CD4-positive, alpha-beta T cell (primary cell): ENCODE data around the gene TKFC. TPM values are rescaled to one million over a fixed set of nuclear protein-coding genes. Genes with fewer than 3 reads are reported as not detected.

Experiments used
- ATAC-seq: fragments of 200-7000 bp; cut with Tn5 transposase; one replicate; pipeline ENCODE4 v1.10.0; 2022; ENCODE audit warnings: mild to moderate bottlenecking; ENCODE audit not compliant: poor library complexity
- CTCF ChIA-PET: fragments of 350-600 bp; sonication (Branson Sonifier 250); formaldehyde crosslinking; loops from one replicate; lab custom pipeline; 2021; ENCODE audit warnings: antibody characterized with exemption, inconsistent platforms; lab: Charles Lee
- POLR2A ChIA-PET: fragments of 350-600 bp; sonication (Branson Sonifier 250); formaldehyde crosslinking; loops from one replicate; lab custom pipeline; 2021; ENCODE audit warnings: antibody characterized with exemption, inconsistent platforms; lab: Charles Lee
- DNase-seq, 14 experiments: peaks; one replicate each; pipeline ENCODE4 v3.0.0-alpha.2; 2013 to 2020; ENCODE audit warnings: mixed read lengths in 2 of 14
- H3K27ac ChIP-seq, 2 donors: one replicate each; pipeline versions ENCODE4 v1.5.1 to v1.7.0; 2013; ENCODE audit warnings: low read length in 2 of 2, low read depth in 1 of 2, mild to moderate bottlenecking in 1 of 2
- H3K27me3 ChIP-seq, 2 experiments: 1 replicate in 1 of 2; 2 replicates in 1 of 2; pipeline versions ENCODE4 v1.6.1 to v1.7.0; 2013; ENCODE audit warnings: low read length in 2 of 2, control low read depth in 1 of 2, mild to moderate bottlenecking in 1 of 2, moderate library complexity in 1 of 2; ENCODE audit not compliant: insufficient read depth in 2 of 2, control insufficient read depth in 1 of 2
- H3K36me3 ChIP-seq: one replicate; pipeline ENCODE4 v1.6.1; 2013; ENCODE audit warnings: low read length, control low read depth; ENCODE audit not compliant: insufficient read depth
- H3K4me1 ChIP-seq: one replicate; pipeline ENCODE4 v1.6.1; 2013; ENCODE audit warnings: low read length, control low read depth; ENCODE audit not compliant: insufficient read depth
- H3K4me3 ChIP-seq: one replicate; pipeline ENCODE4 v1.5.1; 2013; ENCODE audit warnings: mild to moderate bottlenecking, low read length, moderate library complexity
- H3K9me3 ChIP-seq, 2 experiments: 1 replicate in 1 of 2; 2 replicates in 1 of 2; pipeline versions ENCODE4 v1.6.1 to v1.7.0; 2013; ENCODE audit warnings: low read length in 2 of 2, mild to moderate bottlenecking in 2 of 2, control low read depth in 1 of 2, moderate library complexity in 1 of 2; ENCODE audit not compliant: control insufficient read depth in 1 of 2, insufficient read depth in 1 of 2
- H3K27ac Mint-ChIP-seq: one replicate; pipeline ENCODE4 v1.8.0; 2020; ENCODE audit warnings: mixed read lengths
- H3K27me3 Mint-ChIP-seq: one replicate; pipeline ENCODE4 v1.8.0; 2021; ENCODE audit warnings: mixed read lengths
- H3K36me3 Mint-ChIP-seq: one replicate; pipeline ENCODE4 v1.8.0; 2021; ENCODE audit warnings: low read depth, mixed read lengths
- H3K4me1 Mint-ChIP-seq: one replicate; pipeline ENCODE4 v1.8.0; 2021; ENCODE audit warnings: low read depth, mixed read lengths
- H3K4me3 Mint-ChIP-seq: one replicate; pipeline ENCODE4 v1.8.0; 2020; ENCODE audit warnings: mild to moderate bottlenecking, mixed read lengths
- H3K9me3 Mint-ChIP-seq: one replicate; pipeline ENCODE4 v1.8.0; 2020; ENCODE audit warnings: mixed read lengths
- CTCF ChIP-seq: fragments of 200-600 bp; IDR thresholded peaks from one replicate; pipeline ENCODE4 v1.8.0; 2022; ENCODE audit warnings: antibody characterized with exemption, mild to moderate bottlenecking
- intact Hi-C, 2 experiments: fragments of 100-400 bp; cut with DNase I in 1 of 2; cut with micrococcal nuclease in 1 of 2; formaldehyde crosslinking; loops; one replicate each; pipeline versions ENCODE4 v1.15.1 to v1.9.0; 2023 to 2025; cut with DNase I, micrococcal nuclease
- total RNA-seq, 174 experiments: library from RNA in 2 of 174; stranded (reverse) in 2 of 174; gene quantifications; one replicate each; pipeline ENCODE4 v1.2.3 and lab custom pipeline; 2021 to 2026

Gene TKFC
- total RNA-seq, 2 experiments from 2014 or later, result 21.8 to 26.3 TPM

DNA sequence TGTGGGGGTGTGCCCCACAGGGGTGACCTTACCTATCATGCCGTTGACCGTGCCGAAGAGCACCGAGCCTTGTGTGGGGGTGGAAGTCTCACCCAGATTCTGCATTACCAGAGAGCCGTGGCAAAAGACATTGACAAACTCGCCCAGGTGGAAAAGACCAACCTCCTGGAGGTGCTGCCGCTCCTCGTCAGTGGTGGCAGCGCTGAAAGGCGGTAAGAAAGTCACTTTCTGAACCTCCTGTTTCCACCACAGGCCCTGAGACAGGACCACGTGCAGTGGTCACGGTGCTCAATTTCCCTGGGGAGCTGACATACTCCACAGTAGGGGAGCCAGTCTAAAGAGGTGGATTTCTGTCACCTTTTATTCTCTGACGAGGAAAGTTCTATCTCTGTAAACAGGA lies 30.5 kb upstream of the TKFC start:
- H3K4me1 Mint-ChIP-seq, result peaks cover 26% of the 10 kb centered on the region
- ATAC-seq (no peak), DNase-seq (no peak)
- H3K9me3 ChIP-seq, result no peaks in the 10 kb centered on the region
- H3K27me3 ChIP-seq, result no peaks in the 10 kb centered on the region
- peaks cover 66% of the 10 kb centered on the region for H3K36me3 Mint-ChIP-seq
- no peaks in the 10 kb centered on the region for H3K27me3 Mint-ChIP-seq
- no peak overlapping the region for H3K27ac Mint-ChIP-seq
- peaks cover 72% of the 10 kb centered on the region for H3K36me3 ChIP-seq
- no peak overlapping the region for H3K27ac ChIP-seq
- no peak overlapping the region for H3K4me3 Mint-ChIP-seq
- intact Hi-C loops, result no loop called here
- ChIA-PET POLR2A (no interaction called here), CTCF (no interaction called here)
- TF ChIP-seq CTCF, result no peak
- no peak overlapping the region for H3K4me3 ChIP-seq
- H3K9me3 Mint-ChIP-seq, result no peaks in the 10 kb centered on the region
- no peaks in the 10 kb centered on the region for H3K4me1 ChIP-seq

- TF ChIP-seq CTCF, result no peak
- no peaks in the 10 kb centered on the region for H3K9me3 Mint-ChIP-seq
- H3K4me3 ChIP-seq, result no peak overlapping the region
- H3K27ac Mint-ChIP-seq, result no peak overlapping the region
- POLR2A ChIA-PET, result no interaction called here
- DNase-seq (no peak), ATAC-seq (no peak)
- H3K27ac ChIP-seq, result no peak overlapping the region
- H3K4me3 Mint-ChIP-seq, result no peak overlapping the region
- no peaks in the 10 kb centered on the region for H3K4me1 ChIP-seq
- CTCF ChIA-PET, result no interaction called here
- no peaks in the 10 kb centered on the region for H3K27me3 ChIP-seq
- peaks cover 82% of the 10 kb centered on the region for H3K36me3 ChIP-seq
- no peaks in the 10 kb centered on the region for H3K27me3 Mint-ChIP-seq
- peaks cover 57% of the 10 kb centered on the region for H3K36me3 Mint-ChIP-seq
- H3K4me1 Mint-ChIP-seq, result peaks cover 15% of the 10 kb centered on the region
- intact Hi-C loops, result no loop called here
- H3K9me3 ChIP-seq, result no peaks in the 10 kb centered on the region
These were observed 29.3 kb upstream of the TKFC start for GRCh38 chr11:61303725-61304124.

DNA sequence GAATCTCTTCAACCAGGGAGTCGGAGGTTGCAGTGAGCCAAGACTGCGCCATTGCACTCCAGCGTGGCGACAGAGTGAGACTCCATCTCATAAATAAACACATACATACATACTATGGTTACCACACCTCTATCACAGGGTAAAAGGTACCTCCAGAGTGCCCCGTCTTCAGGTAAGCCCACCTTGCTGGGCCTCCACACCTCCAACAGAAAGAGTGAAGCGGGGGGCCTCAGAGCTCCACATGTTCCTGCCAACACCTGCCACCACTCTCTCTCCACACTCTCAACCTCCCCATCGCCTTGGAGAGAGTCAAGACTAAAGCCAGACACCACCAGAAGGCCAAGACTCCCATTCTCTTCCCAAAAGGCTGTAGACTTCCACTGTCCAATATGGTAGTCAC lies 27.6 kb upstream of the TKFC start:
- intact Hi-C loops, result no loop called here
- H3K27ac ChIP-seq, result no peak overlapping the region
- ChIA-PET CTCF (no interaction called here), POLR2A (no interaction called here)
- no peak overlapping the region for H3K27ac Mint-ChIP-seq
- peaks cover 89% of the 10 kb centered on the region for H3K36me3 ChIP-seq
- ATAC-seq (no peak), DNase-seq (no peak)
- H3K9me3 Mint-ChIP-seq, result no peaks in the 10 kb centered on the region
- no peaks in the 10 kb centered on the region for H3K27me3 ChIP-seq
- H3K27me3 Mint-ChIP-seq, result no peaks in the 10 kb centered on the region
- no peaks in the 10 kb centered on the region for H3K9me3 ChIP-seq
- TF ChIP-seq CTCF, result no peak
- H3K4me1 ChIP-seq, result no peaks in the 10 kb centered on the region
- peaks cover 40% of the 10 kb centered on the region for H3K36me3 Mint-ChIP-seq
- no peak overlapping the region for H3K4me3 ChIP-seq
- H3K4me1 Mint-ChIP-seq, result peaks cover 1% of the 10 kb centered on the region
- H3K4me3 Mint-ChIP-seq, result no peak overlapping the region
